DND-41 (cell line): ENCODE results near the gene FOXN1.

Experiments used
- ATAC-seq: fragments of 200-7000 bp; cut with Tn5 transposase; 3 replicates; pipeline ENCODE4 v1.9.1; 2021; ENCODE audit warnings: low read depth; ENCODE audit not compliant: insufficient read depth
- DNase-seq: peaks from one replicate; pipeline ENCODE4 v3.0.0-alpha.2; 2020
- H2AFZ ChIP-seq: 2 replicates; pipeline ENCODE4 v1.6.0; 2012; ENCODE audit warnings: low read depth, low read length
- H3K27ac ChIP-seq: 2 replicates; pipeline ENCODE4 v1.5.1; 2012; ENCODE audit warnings: low read length, inconsistent platforms
- H3K27me3 ChIP-seq: fragments of 200-600 bp; sonication (generic); 2 replicates; pipeline ENCODE4 v1.6.0; 2012; ENCODE audit warnings: low read length, mild to moderate bottlenecking, inconsistent platforms; ENCODE audit not compliant: insufficient read depth, poor library complexity
- H3K36me3 ChIP-seq: 2 replicates; pipeline ENCODE4 v1.5.1; 2012; ENCODE audit warnings: low read length, inconsistent platforms; ENCODE audit not compliant: insufficient read depth
- H3K4me1 ChIP-seq: 2 replicates; pipeline ENCODE4 v1.5.1; 2012; ENCODE audit warnings: mild to moderate bottlenecking, low read length; ENCODE audit not compliant: insufficient read depth
- H3K4me2 ChIP-seq: 2 replicates; pipeline ENCODE4 v1.6.0; 2012; ENCODE audit warnings: mild to moderate bottlenecking, moderate library complexity, low read length, inconsistent platforms; ENCODE audit not compliant: insufficient read depth
- H3K4me3 ChIP-seq, 2 experiments: fragments of 200-600 bp in 1 of 2; shearing (Covaris generic) in 1 of 2; 2 replicates each; pipeline ENCODE4 v1.5.1; 2012 to 2016; ENCODE audit warnings: inconsistent platforms in 2 of 2, low read length in 2 of 2, mild to moderate bottlenecking in 2 of 2, low read depth in 1 of 2, moderate library complexity in 1 of 2
- H3K79me2 ChIP-seq: 2 replicates; pipeline ENCODE4 v1.6.0; 2012; ENCODE audit warnings: low read length, inconsistent platforms; ENCODE audit not compliant: insufficient read depth
- H3K9ac ChIP-seq: 2 replicates; pipeline ENCODE4 v1.6.0; 2012; ENCODE audit warnings: low read depth, mild to moderate bottlenecking, inconsistent platforms, low read length, moderate library complexity
- H3K9me3 ChIP-seq: 2 replicates; pipeline ENCODE4 v1.5.1; 2012; ENCODE audit warnings: low read length, moderate library complexity, mild to moderate bottlenecking, inconsistent platforms; ENCODE audit not compliant: insufficient read depth, severe bottlenecking
- H4K20me1 ChIP-seq: 2 replicates; pipeline ENCODE4 v1.6.0; 2012; ENCODE audit warnings: low read length; ENCODE audit not compliant: insufficient read depth
- CTCF ChIP-seq: IDR thresholded peaks from 2 replicates; pipeline ENCODE4 v1.5.1; 2012; ENCODE audit warnings: borderline replicate concordance, low read length, moderate library complexity, mild to moderate bottlenecking; ENCODE audit not compliant: poor library complexity, severe bottlenecking; ENCODE audit errors: extremely low read depth
- EZH2 ChIP-seq: IDR thresholded peaks from 3 replicates; pipeline ENCODE4 v1.6.1; 2012; ENCODE audit warnings: borderline replicate concordance, low read depth, mild to moderate bottlenecking, moderate library complexity, low read length, inconsistent platforms; ENCODE audit not compliant: severe bottlenecking

The FOXN1 gene

DNA sequence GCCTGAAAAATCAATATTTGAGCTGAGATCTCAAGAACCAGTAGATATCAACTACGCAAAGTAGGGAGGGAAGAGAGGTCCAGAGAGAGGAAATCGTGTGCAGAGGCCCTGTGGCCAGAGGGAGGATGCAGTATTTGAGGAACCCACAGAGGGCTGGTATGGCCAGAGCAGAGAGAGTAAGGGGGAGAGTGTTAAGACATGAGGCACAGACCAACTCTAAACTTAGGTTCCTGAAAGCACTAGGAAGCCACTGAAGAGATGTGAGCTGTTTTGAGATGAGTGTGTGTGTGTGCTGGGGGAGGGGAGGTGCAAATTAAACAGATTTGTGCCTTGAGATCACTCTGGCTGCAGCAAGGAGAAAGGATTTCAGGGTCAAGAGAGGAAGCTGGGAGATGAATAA lies 21.9 kb upstream of the FOXN1 start:
- H3K27ac ChIP-seq, result no peak overlapping the region
- TF ChIP-seq CTCF (no peak), EZH2 (no peak)
- no peak overlapping the region for H3K9ac ChIP-seq
- H3K36me3 ChIP-seq, result no peaks in the 10 kb centered on the region
- H3K4me1 ChIP-seq, result no peaks in the 10 kb centered on the region
- peaks cover 22% of the 10 kb centered on the region for H3K27me3 ChIP-seq
- no peak overlapping the region for H3K4me3 ChIP-seq
- DNase-seq, result no peak
- no peaks in the 10 kb centered on the region for H3K79me2 ChIP-seq
- no peak for ATAC-seq
- no peak overlapping the region for H2AFZ ChIP-seq
- no peak overlapping the region for H3K4me2 ChIP-seq
- H3K9me3 ChIP-seq, result no peaks in the 10 kb centered on the region
- H4K20me1 ChIP-seq, result no peaks in the 10 kb centered on the region

GRCh38 chr17:28485049-28485448 lies 21.1 kb upstream of the FOXN1 start:
- Histone ChIP-seq H3K36me3 (no peaks in the 10 kb centered on the region), H3K27ac (no peak overlapping the region), H3K4me3 (no peak overlapping the region), H3K4me2 (no peak overlapping the region), H4K20me1 (no peaks in the 10 kb centered on the region), H2AFZ (no peak overlapping the region), H3K4me1 (no peaks in the 10 kb centered on the region), H3K9me3 (no peaks in the 10 kb centered on the region), H3K27me3 (peaks cover 22% of the 10 kb centered on the region), H3K79me2 (no peaks in the 10 kb centered on the region), H3K9ac (no peak overlapping the region)
- ATAC-seq, result no peak
- TF ChIP-seq CTCF, result no peak
- TF ChIP-seq EZH2, result no peak
- no peak for DNase-seq

DNA sequence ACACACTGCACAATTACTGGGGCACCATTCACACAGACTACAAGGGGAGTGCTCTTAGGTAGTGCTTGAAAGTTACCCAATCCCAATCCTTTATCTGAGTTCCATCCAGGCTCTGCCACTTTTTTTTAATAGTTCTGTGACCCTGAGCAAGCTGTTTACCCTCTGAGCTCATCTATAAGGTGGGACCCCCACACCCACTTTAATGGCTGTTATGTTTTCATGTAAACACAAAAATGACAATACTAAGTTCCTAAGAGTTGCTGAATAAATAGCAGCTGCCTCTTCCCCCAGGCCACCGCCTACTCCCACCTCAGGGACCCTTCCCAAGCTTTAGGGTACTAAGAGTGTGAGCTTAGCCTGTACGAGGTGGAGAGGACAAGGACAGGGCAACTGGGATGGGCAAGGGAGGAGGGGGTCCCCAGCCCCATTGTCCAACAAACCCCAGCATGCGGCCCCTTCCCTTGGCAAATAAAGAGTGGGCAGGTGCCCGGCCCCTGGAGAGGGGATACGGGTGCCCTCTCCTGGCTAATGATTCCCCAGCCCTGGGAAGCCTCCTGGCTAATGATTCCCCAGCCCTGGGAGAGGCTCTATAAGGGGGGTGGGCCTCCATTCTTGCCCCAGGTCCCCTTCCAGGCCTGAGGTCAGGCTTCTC lies 18.1 kb upstream of the FOXN1 start:
- Histone ChIP-seq H2AFZ (no peak overlapping the region), H3K27me3 (peaks cover 7% of the 10 kb centered on the region), H3K4me2 (no peak overlapping the region), H4K20me1 (no peaks in the 10 kb centered on the region), H3K79me2 (no peaks in the 10 kb centered on the region), H3K9ac (no peak overlapping the region), H3K4me3 (no peak overlapping the region), H3K27ac (no peak overlapping the region), H3K9me3 (no peaks in the 10 kb centered on the region), H3K36me3 (no peaks in the 10 kb centered on the region), H3K4me1 (no peaks in the 10 kb centered on the region)
- ATAC-seq (no peak), DNase-seq (no peak)
- TF ChIP-seq EZH2 (no peak), CTCF (no peak)
